ENCODE data around the gene FAM3A. TPM values are rescaled to one million over a fixed set of nuclear protein-coding genes. Genes with fewer than 3 reads are reported as not detected.
"Not testable (repeated sequence)": the region's sequence is repeated elsewhere in the genome, so short reads cannot be mapped to it uniquely, and the experiment has no call there.

FAM3A gene
- total RNA-seq, 4 donors from 2014 or later, result 27.7 to 58.3 (median 34.7) TPM

GRCh38 chrX:154506483-154507332 is 9.3 kb downstream of the FAM3A start:
- TF ChIP-seq CTCF (IDR thresholded peaks at IDR 0.05), result no peak
- ATAC-seq (ENCODE audit: low FRiP score) (no peak), DNase-seq (ENCODE audit: low spot score) (no peak)

- no peak for ATAC-seq (ENCODE audit: low FRiP score)
- DNase-seq (ENCODE audit: low spot score), result no peak
- TF ChIP-seq CTCF (IDR thresholded peaks at IDR 0.05), result no peak
These were observed 10.3 kb downstream of the FAM3A start for GRCh38 chrX:154505734-154506133.

GRCh38 chrX:154502989-154503388 is 13.0 kb downstream of the FAM3A start:
- DNase-seq (ENCODE audit: low spot score), result no peak
- TF ChIP-seq CTCF (IDR thresholded peaks at IDR 0.05), result no peak
- no peak for ATAC-seq (ENCODE audit: low FRiP score)

- no peak for ATAC-seq (ENCODE audit: low FRiP score)
- no peak for TF ChIP-seq CTCF (IDR thresholded peaks at IDR 0.05)
- no peak for DNase-seq (ENCODE audit: low spot score)
These were observed 13.9 kb downstream of the FAM3A start for GRCh38 chrX:154502098-154502497.

GRCh38 chrX:154501423-154501822 is 14.6 kb downstream of the FAM3A start:
- ATAC-seq (ENCODE audit: low FRiP score); DNase-seq (ENCODE audit: low spot score): not testable (repeated sequence)

- DNase-seq (ENCODE audit: low spot score); ATAC-seq (ENCODE audit: low FRiP score): not testable (repeated sequence)
These were observed 19.4 kb downstream of the FAM3A start for GRCh38 chrX:154496591-154497137.

GRCh38 chrX:154495472-154495922 is 20.5 kb downstream of the FAM3A start:
- ATAC-seq (ENCODE audit: low FRiP score), result no peak
- TF ChIP-seq CTCF (IDR thresholded peaks at IDR 0.05), result no peak
- no peak for DNase-seq (ENCODE audit: low spot score)

GRCh38 chrX:154494715-154495114 is 21.3 kb downstream of the FAM3A start:
- ATAC-seq (ENCODE audit: low FRiP score) (no peak), DNase-seq (ENCODE audit: low spot score) (no peak)
- no peak for TF ChIP-seq CTCF (IDR thresholded peaks at IDR 0.05)

Data from omental fat pad (tissue), 4 donors.